Liver (tissue), 3 donors: ENCODE results near the gene FTO.

Experiments
- CTCF ChIP-seq: fragments of 150-350 bp; IDR thresholded peaks from 2 replicates; pipeline ENCODE4 v1.5.1; 2017; ENCODE audit warnings: improper control_type of control experiment, low read depth, low read length; ENCODE audit not compliant: missing input control
- JUND ChIP-seq, 2 donors: IDR thresholded peaks; 2 replicates each; pipeline ENCODE4 v1.6.1; 2016; ENCODE audit warnings: antibody characterized with exemption in 2 of 2
- MAX ChIP-seq: IDR thresholded peaks from 2 replicates; pipeline ENCODE4 v1.6.1; 2016; ENCODE audit warnings: antibody characterized with exemption
- RAD21 ChIP-seq, 2 donors: IDR thresholded peaks; 2 replicates each; pipeline ENCODE4 v1.6.1; 2016; ENCODE audit warnings: antibody characterized with exemption in 2 of 2, mild to moderate bottlenecking in 2 of 2
- YY1 ChIP-seq: IDR thresholded peaks from 2 replicates; pipeline ENCODE4 v1.6.1; 2016; ENCODE audit warnings: antibody characterized with exemption, mild to moderate bottlenecking
- donor health status: healthy.
- donor health status: healthy.

- no peak for TF ChIP-seq RAD21 (IDR thresholded peaks at IDR 0.05)
- no peak for TF ChIP-seq MAX
- TF ChIP-seq CTCF: no peak
- TF ChIP-seq YY1: no peak
- TF ChIP-seq JUND (IDR thresholded peaks at IDR 0.05): no peak
Measured at GRCh38 chr16:53968896-53969295, 264.9 kb downstream of the FTO start.
